ENCODE measurements around the gene ABLIM3. TPM values are rescaled to one million over a fixed set of nuclear protein-coding genes. Genes with fewer than 3 reads are reported as not detected.

Gene ABLIM3
- total RNA-seq, 2 donors from 2014 or later, result 0.14 to 0.19 TPM

DNA sequence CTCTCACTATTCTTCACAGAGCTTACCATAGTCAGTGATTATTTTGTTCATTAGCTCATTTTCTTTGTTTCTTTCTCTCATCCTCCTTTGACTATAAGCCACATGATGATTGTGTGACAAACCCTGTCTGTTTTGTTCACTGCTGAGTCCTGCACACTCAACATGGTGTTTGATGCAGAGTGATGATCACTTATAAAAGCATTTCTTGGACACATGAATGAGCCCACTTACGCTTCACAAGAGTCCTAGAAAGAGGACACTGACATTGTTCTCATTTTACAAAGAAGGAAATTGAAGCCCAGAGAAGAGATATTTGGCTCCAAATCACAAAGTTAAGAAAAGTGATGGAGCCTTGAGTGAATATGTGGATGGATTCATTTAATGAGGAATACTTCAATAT lies 13.4 kb downstream of the ABLIM3 start:
- Mint-ChIP-seq H3K4me3 (no peak overlapping the region), H3K9me3 (no peaks in the 10 kb centered on the region), H3K4me1 (ENCODE audit: low read depth) (peaks cover 5% of the 10 kb centered on the region), H3K27ac (no peak overlapping the region), H3K27me3 (ENCODE audit: low read depth) (peaks cover 2% of the 10 kb centered on the region), H3K36me3 (ENCODE audit: insufficient read depth in 2 of 2) (no peaks in the 10 kb centered on the region)
- ATAC-seq (replicated peaks in 1 of 2) (no peak), DNase-seq (no peak)

DNA sequence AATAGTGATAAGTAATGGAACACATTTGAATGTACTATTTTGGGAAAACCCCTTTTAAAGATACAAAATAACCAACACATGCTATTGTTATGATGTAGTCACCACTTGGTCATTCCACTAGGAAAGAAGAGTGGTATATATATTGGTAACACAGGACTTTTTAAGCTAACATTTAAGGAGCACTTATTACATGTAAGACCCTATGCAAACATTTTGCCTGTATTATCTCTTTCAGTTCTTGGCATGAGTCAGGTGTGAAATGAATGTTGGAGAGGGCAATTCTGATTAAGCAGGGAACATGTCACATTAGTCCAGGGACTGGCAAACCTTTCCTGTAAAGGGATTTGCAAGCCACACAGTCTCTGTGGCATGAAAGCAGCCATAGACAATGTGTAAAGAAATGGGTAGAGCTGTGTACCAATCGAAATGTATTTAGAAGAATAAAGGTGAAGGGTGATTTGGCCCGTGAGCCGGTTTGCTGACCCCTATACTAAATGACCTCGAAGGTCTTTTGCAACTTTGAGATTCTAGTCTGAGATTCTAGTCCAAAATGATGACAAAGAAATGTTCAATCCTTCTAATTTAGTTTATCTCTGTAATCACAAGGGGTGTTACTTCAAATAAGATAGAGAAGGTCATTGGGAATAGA lies 15.3 kb downstream of the ABLIM3 start:
- Mint-ChIP-seq H3K9me3 (no peaks in the 10 kb centered on the region), H3K36me3 (ENCODE audit: insufficient read depth in 2 of 2) (no peaks in the 10 kb centered on the region), H3K27ac (no peak overlapping the region), H3K27me3 (ENCODE audit: low read depth) (peaks cover 6% of the 10 kb centered on the region), H3K4me1 (ENCODE audit: low read depth) (peaks cover 5% of the 10 kb centered on the region), H3K4me3 (no peak overlapping the region)
- no peak for DNase-seq
- peak; percentile 58 to 60 for ATAC-seq (replicated peaks in 1 of 2)

DNA sequence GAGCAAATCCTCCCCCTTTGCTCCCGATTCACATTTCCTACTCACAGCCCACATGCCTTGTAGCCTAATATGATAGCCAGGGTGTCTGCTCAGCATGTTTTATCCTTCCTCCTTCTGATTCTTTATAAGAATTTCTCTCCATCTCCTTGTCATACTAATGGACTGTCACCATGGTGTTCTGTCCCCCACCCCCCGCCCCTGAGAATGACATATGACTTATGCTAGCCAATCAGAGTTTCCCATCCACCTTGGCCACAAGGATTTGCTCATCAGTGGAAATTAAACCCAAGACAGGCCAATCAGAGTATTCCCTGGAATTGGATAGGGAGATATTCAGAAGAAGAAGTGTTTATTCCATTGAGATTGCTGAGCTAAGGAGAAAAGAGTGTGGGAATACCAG lies 16.0 kb downstream of the ABLIM3 start:
- Mint-ChIP-seq H3K4me1 (ENCODE audit: low read depth) (peaks cover 5% of the 10 kb centered on the region), H3K27ac (no peak overlapping the region)

DNA sequence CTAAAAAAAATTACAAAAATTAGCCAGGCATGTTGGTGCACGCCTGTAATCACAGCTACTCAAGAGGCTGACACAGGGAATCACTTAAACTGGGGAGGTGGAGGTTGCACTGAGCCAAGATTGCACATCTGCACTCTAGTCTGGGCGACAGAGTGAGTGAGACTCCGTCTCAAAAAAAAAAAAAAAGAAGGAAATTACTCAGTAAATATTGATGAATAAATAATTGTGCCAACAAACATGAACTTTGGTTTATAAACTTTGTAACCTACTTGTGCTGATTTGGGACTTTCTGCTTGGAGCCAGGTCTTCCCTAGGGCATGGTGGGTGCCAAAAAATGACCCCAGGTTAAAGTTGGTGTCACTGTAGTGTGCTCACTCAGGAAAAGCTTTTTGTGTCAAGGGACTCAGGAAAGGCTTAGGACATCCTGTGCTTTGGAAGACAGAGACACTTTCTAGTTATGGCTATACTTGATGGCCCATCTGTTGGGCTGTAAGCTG lies 19.0 kb downstream of the ABLIM3 start:
- H3K36me3 Mint-ChIP-seq (ENCODE audit: insufficient read depth in 2 of 2), result no peaks in the 10 kb centered on the region
- no peak overlapping the region for H3K4me3 Mint-ChIP-seq
- no peaks in the 10 kb centered on the region for H3K9me3 Mint-ChIP-seq
- H3K27ac Mint-ChIP-seq, result no peak overlapping the region
- DNase-seq, result no peak
- no peak for ATAC-seq (replicated peaks in 1 of 2)
- H3K27me3 Mint-ChIP-seq (ENCODE audit: low read depth), result peaks cover 6% of the 10 kb centered on the region
- peaks cover 5% of the 10 kb centered on the region for H3K4me1 Mint-ChIP-seq (ENCODE audit: low read depth)

More for the DNA sequence above, 16.0 kb downstream of the ABLIM3 start:
- ATAC-seq (replicated peaks in 1 of 2) (no peak), DNase-seq (no peak)
- H3K27me3 Mint-ChIP-seq (ENCODE audit: low read depth), result peaks cover 6% of the 10 kb centered on the region
- no peaks in the 10 kb centered on the region for H3K36me3 Mint-ChIP-seq (ENCODE audit: insufficient read depth in 2 of 2)
- no peak overlapping the region for H3K4me3 Mint-ChIP-seq
- H3K9me3 Mint-ChIP-seq, result no peaks in the 10 kb centered on the region

DNA sequence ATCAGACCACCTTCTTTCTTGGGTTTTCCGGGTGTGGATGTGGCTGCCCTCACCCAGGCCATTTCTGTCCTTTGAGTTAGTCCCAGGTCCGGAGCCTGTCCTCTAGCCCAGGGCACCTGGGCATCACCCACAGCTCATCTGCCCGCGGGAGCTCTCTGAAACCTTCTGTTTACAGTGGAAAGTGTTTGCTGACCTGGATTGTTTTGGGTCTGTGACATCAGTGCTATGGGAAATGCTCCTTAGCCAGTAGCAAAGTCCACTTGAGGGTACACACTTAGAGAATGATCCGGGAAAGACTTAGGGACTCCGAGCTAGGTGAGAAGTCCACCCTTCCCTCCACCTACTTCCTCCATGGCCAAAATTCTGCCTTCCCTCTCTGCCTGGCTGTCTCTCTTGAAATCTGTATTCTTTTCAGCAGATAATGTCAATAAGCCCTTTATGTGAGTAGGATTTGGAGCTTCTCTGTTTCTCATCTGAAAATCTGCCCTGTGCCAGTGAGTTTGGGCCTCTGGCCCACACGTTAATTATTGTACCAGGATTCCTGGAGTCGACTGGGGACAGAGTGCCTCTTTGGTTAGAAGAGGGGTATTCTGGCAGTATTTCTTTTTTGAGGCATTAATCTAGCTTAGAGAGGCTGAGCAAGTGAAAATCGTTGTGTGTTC lies 19.9 kb downstream of the ABLIM3 start:
- Mint-ChIP-seq H3K27ac (no peak overlapping the region), H3K4me3 (no peak overlapping the region), H3K9me3 (no peaks in the 10 kb centered on the region), H3K4me1 (ENCODE audit: low read depth) (peaks cover 5% of the 10 kb centered on the region), H3K27me3 (ENCODE audit: low read depth) (peaks cover 6% of the 10 kb centered on the region), H3K36me3 (ENCODE audit: insufficient read depth in 2 of 2) (no peaks in the 10 kb centered on the region)
- DNase-seq, result no peak
- ATAC-seq (replicated peaks in 1 of 2), result no peak

DNA sequence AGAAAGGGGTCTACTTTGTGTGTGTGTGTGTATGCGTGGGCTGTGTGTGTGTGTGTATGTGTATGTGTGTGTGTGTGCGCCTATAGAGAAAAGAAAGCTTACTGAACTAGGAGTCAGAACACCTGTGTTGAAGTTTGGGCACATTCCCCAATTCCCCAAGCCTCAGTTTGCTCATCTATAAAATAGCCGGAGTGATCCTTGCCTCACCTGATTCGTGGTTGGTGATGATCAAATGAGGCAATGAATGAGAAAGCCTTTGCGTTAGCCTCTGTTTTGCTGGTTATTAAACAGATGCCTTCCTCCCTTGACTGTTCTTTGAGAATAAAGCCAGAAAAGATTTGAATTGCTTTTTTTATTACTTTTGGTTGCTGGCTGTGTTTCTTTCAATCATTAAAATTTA lies 20.6 kb downstream of the ABLIM3 start:
- H3K27me3 Mint-ChIP-seq (ENCODE audit: low read depth), result peaks cover 6% of the 10 kb centered on the region
- DNase-seq (no peak), ATAC-seq (replicated peaks in 1 of 2) (no peak)
- H3K4me1 Mint-ChIP-seq (ENCODE audit: low read depth), result no peaks in the 10 kb centered on the region
- H3K27ac Mint-ChIP-seq, result no peak overlapping the region
- no peaks in the 10 kb centered on the region for H3K9me3 Mint-ChIP-seq
- H3K4me3 Mint-ChIP-seq, result no peak overlapping the region
- no peaks in the 10 kb centered on the region for H3K36me3 Mint-ChIP-seq (ENCODE audit: insufficient read depth in 2 of 2)

DNA sequence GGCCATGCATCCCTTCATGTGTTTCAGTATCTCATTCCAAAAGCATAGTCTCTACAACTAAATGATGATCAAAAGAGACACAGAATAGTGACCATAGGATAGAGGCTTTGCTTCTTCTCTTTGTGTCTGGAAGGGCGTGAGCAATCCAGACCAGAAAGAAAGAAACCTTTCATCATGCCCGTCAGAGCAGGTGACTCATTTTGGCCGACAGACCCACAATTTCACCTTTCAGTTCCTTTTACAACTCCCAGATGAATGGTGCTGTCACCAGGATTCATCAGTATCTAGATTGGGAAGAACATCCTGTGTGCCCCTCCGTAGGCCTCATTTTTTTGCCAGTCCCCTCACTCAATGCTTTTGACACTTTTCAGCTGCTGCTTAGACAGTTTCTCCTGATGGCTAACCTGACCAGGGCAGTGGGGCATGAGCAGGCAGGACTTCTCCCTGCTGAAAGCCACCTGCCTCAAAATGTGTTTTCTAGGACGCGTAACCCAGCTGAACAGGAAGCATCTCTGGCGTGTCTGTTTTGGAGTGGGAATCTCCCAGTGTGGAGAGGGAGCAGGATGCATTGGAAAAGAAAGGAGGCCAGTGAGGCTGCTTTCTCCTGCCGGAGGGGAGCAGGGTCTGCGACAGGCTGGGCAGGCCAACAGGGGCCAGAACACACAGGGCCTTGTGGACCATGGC lies 21.2 kb downstream of the ABLIM3 start:
- Mint-ChIP-seq H3K36me3 (ENCODE audit: insufficient read depth in 2 of 2) (no peaks in the 10 kb centered on the region), H3K4me1 (ENCODE audit: low read depth) (no peaks in the 10 kb centered on the region), H3K27ac (no peak overlapping the region), H3K27me3 (ENCODE audit: low read depth) (peaks cover 6% of the 10 kb centered on the region), H3K9me3 (no peaks in the 10 kb centered on the region), H3K4me3 (no peak overlapping the region)
- ATAC-seq (replicated peaks in 1 of 2), result no peak
- DNase-seq, result no peak

DNA sequence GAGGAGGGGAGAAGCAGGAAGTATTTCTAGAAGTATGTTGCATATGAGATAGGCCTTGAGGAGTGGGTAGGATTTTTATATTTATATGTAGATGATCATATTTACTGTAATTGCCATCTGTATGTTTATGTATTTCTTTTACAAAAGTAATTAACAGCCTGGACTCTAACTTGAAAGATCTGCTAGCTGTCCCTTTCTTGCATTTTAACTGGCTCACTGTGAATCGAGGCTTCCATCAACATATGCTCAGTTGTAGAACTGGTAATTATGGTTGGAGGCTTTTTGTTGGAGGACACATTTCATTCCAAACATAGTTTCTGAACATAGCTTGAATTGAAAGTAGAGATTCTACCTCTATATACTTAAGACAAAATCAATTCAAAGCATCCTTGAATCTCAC lies 23.4 kb downstream of the ABLIM3 start:
- DNase-seq (no peak), ATAC-seq (replicated peaks in 1 of 2) (no peak)
- Mint-ChIP-seq H3K4me1 (ENCODE audit: low read depth) (no peaks in the 10 kb centered on the region), H3K36me3 (ENCODE audit: insufficient read depth in 2 of 2) (no peaks in the 10 kb centered on the region), H3K4me3 (no peak overlapping the region), H3K27me3 (ENCODE audit: low read depth) (peaks cover 4% of the 10 kb centered on the region), H3K9me3 (no peaks in the 10 kb centered on the region), H3K27ac (no peak overlapping the region)

DNA sequence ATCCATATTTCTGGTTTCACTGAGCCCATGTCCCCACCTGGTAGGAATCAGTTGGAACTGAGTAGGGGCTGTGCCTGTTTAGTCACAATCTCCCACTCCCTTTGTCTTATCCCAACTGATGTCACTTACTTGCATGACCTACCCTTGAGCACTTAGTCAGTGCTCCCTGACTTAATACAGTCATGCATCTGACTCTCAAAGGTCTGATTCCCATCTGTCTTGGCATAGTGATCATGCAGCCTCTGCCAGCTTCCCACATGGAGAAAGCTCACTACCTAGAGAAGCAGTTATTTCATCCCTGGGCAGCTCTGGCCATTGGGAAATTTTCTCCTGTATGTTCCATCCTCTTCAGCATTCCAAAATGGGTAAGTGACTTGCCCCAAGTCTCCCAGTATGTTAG lies 24.8 kb downstream of the ABLIM3 start:
- Mint-ChIP-seq H3K27ac (no peak overlapping the region), H3K27me3 (ENCODE audit: low read depth) (peaks cover 5% of the 10 kb centered on the region), H3K4me3 (no peak overlapping the region), H3K4me1 (ENCODE audit: low read depth) (no peaks in the 10 kb centered on the region), H3K36me3 (ENCODE audit: insufficient read depth in 2 of 2) (no peaks in the 10 kb centered on the region), H3K9me3 (no peaks in the 10 kb centered on the region)
- no peak for DNase-seq
- ATAC-seq (replicated peaks in 1 of 2), result no peak

DNA sequence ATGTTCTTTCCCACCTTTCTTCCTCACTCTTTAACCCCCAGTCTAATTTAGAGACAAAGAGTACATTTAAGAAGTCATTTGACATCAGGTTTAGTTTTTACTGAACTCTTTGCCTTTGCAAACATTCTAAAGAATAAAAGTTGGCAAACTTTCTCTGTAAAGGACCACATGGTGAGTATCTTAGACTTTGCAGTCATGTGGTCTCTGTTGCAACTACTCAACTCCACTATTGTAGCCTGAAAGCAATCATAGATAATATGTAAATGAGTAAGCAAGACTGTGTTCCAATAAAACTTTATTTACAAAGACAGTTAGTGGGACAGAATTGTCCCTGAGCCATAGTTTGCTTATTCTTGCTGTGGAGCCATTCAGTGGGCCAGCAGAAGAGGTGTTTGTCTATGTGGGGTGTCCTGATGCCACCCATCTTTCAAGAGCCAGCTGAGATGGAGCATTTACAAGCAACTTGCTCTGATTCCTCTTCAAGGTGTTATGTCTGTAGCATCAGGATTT lies 25.4 kb downstream of the ABLIM3 start:
- Mint-ChIP-seq H3K36me3 (ENCODE audit: insufficient read depth in 2 of 2) (no peaks in the 10 kb centered on the region), H3K27ac (no peak overlapping the region), H3K4me3 (no peak overlapping the region), H3K27me3 (ENCODE audit: low read depth) (peaks cover 5% of the 10 kb centered on the region), H3K9me3 (no peaks in the 10 kb centered on the region), H3K4me1 (ENCODE audit: low read depth) (no peaks in the 10 kb centered on the region)
- ATAC-seq (replicated peaks in 1 of 2), result no peak
- no peak for DNase-seq

DNA sequence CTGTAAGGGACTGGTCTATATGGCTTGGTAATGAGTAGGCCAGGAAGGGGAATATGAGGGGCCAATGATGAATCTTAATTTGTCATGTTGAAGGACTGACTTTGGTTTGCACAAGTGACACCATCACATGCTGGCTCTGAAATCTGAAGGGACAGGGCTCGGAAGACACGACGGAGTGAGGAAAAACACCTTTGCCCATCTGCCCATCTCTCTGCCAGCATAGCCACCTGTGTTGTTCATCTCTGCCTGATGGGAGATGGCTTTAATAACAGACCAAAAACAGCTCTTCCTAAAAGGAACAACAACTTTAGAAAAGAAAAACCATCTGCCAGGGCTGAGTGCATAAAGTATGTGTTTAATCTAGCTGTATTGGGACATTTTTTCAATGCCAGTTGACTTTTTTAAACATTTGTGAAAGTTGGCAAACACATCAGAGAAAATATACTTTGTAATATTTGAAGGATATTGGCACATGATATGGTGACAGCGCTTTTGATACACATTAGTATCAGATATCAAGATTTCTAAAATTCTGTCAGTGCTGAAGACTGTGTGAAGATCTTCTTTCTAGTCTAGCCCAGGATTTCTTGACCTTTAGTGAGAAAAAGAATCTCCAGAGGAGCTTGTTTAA lies 27.1 kb downstream of the ABLIM3 start:
- Mint-ChIP-seq H3K27me3 (ENCODE audit: low read depth) (peaks cover 5% of the 10 kb centered on the region), H3K4me1 (ENCODE audit: low read depth) (peaks cover 7% of the 10 kb centered on the region), H3K4me3 (no peak overlapping the region), H3K9me3 (no peaks in the 10 kb centered on the region), H3K36me3 (ENCODE audit: insufficient read depth in 2 of 2) (no peaks in the 10 kb centered on the region), H3K27ac (no peak overlapping the region)
- no peak for ATAC-seq (replicated peaks in 1 of 2)
- DNase-seq, result no peak

DNA sequence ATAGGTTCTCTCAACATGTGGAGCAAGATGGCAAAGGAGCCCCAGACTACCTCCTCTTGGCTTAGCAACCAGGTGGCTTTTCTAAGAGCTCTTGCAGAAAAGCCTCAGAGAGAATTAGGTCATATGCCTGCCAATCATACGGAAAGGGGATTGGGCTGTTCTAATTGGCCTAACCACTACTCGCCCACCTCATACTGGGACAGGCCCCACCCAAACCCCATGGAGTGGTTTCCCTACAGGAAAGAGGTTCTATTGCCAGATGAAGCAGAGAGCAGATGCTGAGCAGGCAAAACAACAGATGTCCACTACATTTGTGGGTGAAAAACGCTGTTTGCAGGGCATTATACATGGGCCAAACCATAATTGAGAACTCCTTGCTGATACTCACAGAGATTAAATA lies 29.0 kb downstream of the ABLIM3 start:
- H3K27ac Mint-ChIP-seq, result no peak overlapping the region
- H3K9me3 Mint-ChIP-seq, result no peaks in the 10 kb centered on the region
- H3K36me3 Mint-ChIP-seq (ENCODE audit: insufficient read depth in 2 of 2), result no peaks in the 10 kb centered on the region

DNA sequence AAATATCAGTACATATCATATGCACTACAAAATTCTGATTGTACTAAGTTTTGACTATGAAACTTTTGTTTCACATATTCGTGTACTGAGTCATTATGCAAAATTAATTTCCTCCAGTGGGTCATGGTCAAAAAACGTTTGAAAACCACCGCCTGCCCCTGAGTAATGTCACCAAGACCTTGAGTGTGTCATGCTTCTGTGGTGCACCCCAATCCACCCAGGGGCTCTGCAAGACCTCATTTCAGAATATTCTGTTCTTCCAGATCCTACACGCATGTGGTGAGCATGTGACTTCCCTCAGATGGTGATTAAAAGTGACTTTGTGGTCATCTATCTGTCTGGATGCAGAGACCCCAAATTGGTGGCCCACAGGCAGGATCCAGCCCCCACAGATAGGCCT lies 31.0 kb downstream of the ABLIM3 start:
- ATAC-seq (replicated peaks in 1 of 2), result peak; percentile 89 to 92
- no peak overlapping the region for H3K4me3 Mint-ChIP-seq

More for the DNA sequence above, 29.0 kb downstream of the ABLIM3 start:
- ATAC-seq (replicated peaks in 1 of 2) (no peak), DNase-seq (no peak)
- H3K4me3 Mint-ChIP-seq, result no peak overlapping the region
- H3K27me3 Mint-ChIP-seq (ENCODE audit: low read depth), result peaks cover 5% of the 10 kb centered on the region
- H3K4me1 Mint-ChIP-seq (ENCODE audit: low read depth), result peaks cover 7% of the 10 kb centered on the region

More for the DNA sequence above, 31.0 kb downstream of the ABLIM3 start:
- no peak overlapping the region for H3K27ac Mint-ChIP-seq
- DNase-seq, result peak; percentile 37 to 50
- no peaks in the 10 kb centered on the region for H3K9me3 Mint-ChIP-seq
- H3K36me3 Mint-ChIP-seq (ENCODE audit: insufficient read depth in 2 of 2), result no peaks in the 10 kb centered on the region
- peaks cover 7% of the 10 kb centered on the region for H3K4me1 Mint-ChIP-seq (ENCODE audit: low read depth)
- H3K27me3 Mint-ChIP-seq (ENCODE audit: low read depth), result peaks cover 5% of the 10 kb centered on the region
